Caki2 (cell line): ENCODE results near the gene RHOF. TPM values are rescaled to one million over a fixed set of nuclear protein-coding genes. Genes with fewer than 3 reads are reported as not detected.

ENCODE experiments used
- DNase-seq: peaks from one replicate; pipeline ENCODE4 v3.0.0-alpha.2; 2015; ENCODE audit warnings: low read depth
- in situ Hi-C: cut with HindIII; loops from 2 replicates; pipeline ENCODE4 v1.10.0; 2016; ENCODE audit warnings: low sequenced_read_pairs, low pct_unique_long_range_greater_than_20kb, mixed read lengths
- total RNA-seq: library from RNA; depleted of rRNA; stranded (reverse); fragments of >200 nt; shearing (Covaris generic); gene quantifications from 2 replicates; pipeline ENCODE4 v1.2.3, GENCODE V29; 2014; ENCODE audit warnings: low replicate concordance; rRNA removed

RHOF gene
- total RNA-seq, 1 experiment from 2014 or later: 81.4 TPM

- DNase-seq: no peak
- in situ Hi-C loops: no loop called here
These were observed 62.0 kb downstream of the RHOF start for GRCh38 chr12:121731473-121731872.

GRCh38 chr12:121729021-121729420 is 64.5 kb downstream of the RHOF start:
- in situ Hi-C loops: no loop called here
- no peak for DNase-seq

Other genes with a start within 250 kb of the RHOF start
- gene KDM2B, start 212.7 kb downstream of the RHOF start, total RNA-seq: 25.8 and 76.6 TPM in 2 replicates
- gene ORAI1, start 167.2 kb downstream of the RHOF start, total RNA-seq: 7.9 and 19.0 TPM in 2 replicates
- 0.78 and 0.88 TPM in 2 replicates for gene MORN3, start 124.0 kb downstream of the RHOF start, total RNA-seq
- gene TMEM120B, start 80.9 kb downstream of the RHOF start, total RNA-seq: 9.6 and 11.8 TPM in 2 replicates
- gene SETD1B, start 10.3 kb upstream of the RHOF start, total RNA-seq: 0.61 and 3.4 TPM in 2 replicates
- 12.7 and 13.4 TPM in 2 replicates for gene HPD, start 65.2 kb upstream of the RHOF start, total RNA-seq
- gene PSMD9, start 95.1 kb upstream of the RHOF start, total RNA-seq: 157 and 191 TPM in 2 replicates
- gene CFAP251, start 124.9 kb upstream of the RHOF start, total RNA-seq: 10.8 and 12.3 TPM in 2 replicates
- 23.8 and 28.8 TPM in 2 replicates for gene BCL7A, start 228.2 kb upstream of the RHOF start, total RNA-seq